Lower leg skin (tissue), 3 donors: Measurements from ENCODE around the gene PEG3.

Source experiments
- POLR2A ChIP-seq, 2 donors: fragments of 450-650 bp; IDR thresholded peaks; one replicate each; pipeline ENCODE4 v1.6.1; 2016 to 2017; ENCODE audit warnings: antibody characterized with exemption in 2 of 2, mild to moderate bottlenecking in 1 of 2, moderate library complexity in 1 of 2
- TF ChIP-seq, protein P1 (sequence below), 3 donors: fragments of 450-650 bp; IDR thresholded peaks; one replicate each; pipeline ENCODE4 v1.5.1; 2016; ENCODE audit warnings: antibody characterized with exemption in 3 of 3, mild to moderate bottlenecking in 3 of 3, moderate library complexity in 2 of 3

DNA sequence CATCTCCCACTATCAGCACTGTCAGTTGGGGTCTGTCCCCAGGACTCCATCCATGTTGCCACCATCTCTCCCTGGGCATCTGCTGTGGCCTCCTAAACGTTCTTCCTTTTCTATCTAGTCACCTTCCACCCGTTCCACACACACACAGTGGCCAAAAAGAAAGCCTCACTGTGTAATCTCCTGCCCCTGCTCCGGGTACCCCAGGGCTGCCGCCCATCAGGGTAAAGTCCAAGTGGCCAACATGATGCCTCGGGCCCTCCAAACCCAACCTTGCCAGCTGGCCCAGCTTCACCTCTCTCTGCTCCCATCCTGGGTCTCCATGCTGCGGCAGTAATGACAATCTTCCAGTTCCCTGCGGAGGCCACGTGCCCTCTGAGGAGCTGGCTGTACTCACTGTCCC is 29.4 kb upstream of the PEG3 start:
- no peak for TF ChIP-seq POLR2A (IDR thresholded peaks at IDR 0.05)
- TF ChIP-seq, protein P1, sequence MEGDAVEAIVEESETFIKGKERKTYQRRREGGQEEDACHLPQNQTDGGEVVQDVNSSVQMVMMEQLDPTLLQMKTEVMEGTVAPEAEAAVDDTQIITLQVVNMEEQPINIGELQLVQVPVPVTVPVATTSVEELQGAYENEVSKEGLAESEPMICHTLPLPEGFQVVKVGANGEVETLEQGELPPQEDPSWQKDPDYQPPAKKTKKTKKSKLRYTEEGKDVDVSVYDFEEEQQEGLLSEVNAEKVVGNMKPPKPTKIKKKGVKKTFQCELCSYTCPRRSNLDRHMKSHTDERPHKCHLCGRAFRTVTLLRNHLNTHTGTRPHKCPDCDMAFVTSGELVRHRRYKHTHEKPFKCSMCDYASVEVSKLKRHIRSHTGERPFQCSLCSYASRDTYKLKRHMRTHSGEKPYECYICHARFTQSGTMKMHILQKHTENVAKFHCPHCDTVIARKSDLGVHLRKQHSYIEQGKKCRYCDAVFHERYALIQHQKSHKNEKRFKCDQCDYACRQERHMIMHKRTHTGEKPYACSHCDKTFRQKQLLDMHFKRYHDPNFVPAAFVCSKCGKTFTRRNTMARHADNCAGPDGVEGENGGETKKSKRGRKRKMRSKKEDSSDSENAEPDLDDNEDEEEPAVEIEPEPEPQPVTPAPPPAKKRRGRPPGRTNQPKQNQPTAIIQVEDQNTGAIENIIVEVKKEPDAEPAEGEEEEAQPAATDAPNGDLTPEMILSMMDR (IDR thresholded peaks at IDR 0.05) = no peak
